ENCODE measurements around the gene VIL1.

DNA sequence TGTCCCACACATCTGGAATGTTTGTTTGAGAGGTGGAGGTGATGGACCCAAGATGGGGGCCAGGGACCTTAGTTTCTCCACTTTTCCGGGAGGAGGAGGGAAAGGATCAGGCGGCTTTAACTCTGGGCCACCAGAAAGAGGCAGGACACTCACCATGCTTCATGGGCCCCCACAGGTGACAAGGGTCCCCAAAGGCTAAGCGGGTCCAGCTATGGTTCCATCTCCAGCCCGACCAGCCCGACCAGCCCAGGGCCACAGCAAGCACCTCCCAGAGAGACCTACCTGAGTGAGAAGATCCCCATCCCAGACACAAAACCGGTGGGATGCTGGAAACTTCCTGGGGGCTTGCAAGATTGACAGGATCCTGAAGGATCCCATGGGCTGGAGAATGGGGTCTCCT is 36.1 kb upstream of the VIL1 start:
- TF ChIP-seq, protein P1, sequence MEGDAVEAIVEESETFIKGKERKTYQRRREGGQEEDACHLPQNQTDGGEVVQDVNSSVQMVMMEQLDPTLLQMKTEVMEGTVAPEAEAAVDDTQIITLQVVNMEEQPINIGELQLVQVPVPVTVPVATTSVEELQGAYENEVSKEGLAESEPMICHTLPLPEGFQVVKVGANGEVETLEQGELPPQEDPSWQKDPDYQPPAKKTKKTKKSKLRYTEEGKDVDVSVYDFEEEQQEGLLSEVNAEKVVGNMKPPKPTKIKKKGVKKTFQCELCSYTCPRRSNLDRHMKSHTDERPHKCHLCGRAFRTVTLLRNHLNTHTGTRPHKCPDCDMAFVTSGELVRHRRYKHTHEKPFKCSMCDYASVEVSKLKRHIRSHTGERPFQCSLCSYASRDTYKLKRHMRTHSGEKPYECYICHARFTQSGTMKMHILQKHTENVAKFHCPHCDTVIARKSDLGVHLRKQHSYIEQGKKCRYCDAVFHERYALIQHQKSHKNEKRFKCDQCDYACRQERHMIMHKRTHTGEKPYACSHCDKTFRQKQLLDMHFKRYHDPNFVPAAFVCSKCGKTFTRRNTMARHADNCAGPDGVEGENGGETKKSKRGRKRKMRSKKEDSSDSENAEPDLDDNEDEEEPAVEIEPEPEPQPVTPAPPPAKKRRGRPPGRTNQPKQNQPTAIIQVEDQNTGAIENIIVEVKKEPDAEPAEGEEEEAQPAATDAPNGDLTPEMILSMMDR (conservative IDR thresholded peaks at IDR 0.05 in 1 of 2, IDR thresholded peaks at IDR 0.05 in 1 of 2; ENCODE audit: low read depth in 1 of 2, low read length in 2 of 2) = no peak
- TF ChIP-seq EZH2 (IDR thresholded peaks at IDR 0.05; ENCODE audit: low read length, missing control alignments) = no peak
